ENCODE results near the gene CA11.
"Not testable (repeated sequence)": the region's sequence is repeated elsewhere in the genome, so short reads cannot be mapped to it uniquely, and the experiment has no call there.

Gene CA11

DNA sequence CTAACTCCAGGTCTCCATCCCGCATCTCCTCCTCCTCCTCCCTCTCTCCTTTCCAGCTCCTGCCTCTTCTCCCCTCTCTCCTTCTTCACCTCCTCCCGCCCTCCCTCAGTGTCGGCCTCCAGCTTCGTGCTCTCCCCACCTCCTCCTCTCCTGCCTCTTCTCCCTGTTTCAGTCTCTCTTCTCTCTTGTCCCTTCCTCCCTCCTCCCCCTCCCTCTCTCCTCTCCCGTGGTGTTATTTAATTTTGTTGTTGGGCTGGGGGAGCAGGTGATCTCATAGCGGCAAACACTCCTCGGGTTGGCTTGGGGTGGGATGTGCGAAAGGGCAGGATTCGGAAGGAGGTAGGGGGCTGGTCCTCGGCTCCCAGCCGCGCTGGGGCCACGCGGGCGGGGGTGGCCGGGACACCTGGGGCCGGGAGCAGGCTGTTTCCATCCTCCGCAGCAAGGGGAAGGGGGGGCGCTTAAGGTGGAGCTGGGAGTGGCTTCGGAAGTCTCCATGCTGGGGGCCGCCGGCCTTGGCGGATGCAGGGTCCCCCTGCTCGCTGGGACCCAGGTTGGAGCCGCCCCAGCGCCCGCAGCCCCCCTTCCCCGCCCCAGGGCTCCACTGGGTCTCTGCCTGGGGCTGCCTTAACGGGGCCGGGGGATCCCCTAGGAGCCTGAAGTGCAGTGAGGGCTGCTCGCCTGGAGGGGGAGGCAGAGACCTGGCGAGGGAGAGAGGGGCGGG lies at the start of gene CA11:
Gene CA11, minus strand, starts transcription at position 187 of the 721 bp plus-strand sequence. CDS start 555 bp downstream, outside the sequence.
- peak; percentile 84 for DNase-seq

DNA sequence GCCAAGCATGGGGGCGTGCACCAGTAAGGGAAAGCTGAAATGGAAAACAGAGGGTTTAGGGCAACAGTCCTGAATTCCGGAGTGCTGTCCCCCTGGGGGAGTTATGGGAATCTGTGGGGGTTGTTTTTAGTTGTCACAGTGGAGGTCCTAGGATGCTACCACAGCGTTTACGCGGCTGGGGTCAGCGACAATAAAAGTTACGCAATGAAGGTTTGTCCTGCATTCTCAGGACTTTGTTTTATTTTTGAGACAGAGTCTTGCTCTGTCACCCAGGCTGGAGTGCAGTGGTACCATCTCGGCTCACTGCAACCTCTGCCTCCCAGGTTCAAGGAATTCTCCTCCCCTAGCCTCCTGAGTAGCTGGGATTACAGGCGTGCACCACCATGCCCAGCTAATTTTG lies 47.6 kb upstream of the CA11 start:
- not testable (repeated sequence) for DNase-seq

DNA sequence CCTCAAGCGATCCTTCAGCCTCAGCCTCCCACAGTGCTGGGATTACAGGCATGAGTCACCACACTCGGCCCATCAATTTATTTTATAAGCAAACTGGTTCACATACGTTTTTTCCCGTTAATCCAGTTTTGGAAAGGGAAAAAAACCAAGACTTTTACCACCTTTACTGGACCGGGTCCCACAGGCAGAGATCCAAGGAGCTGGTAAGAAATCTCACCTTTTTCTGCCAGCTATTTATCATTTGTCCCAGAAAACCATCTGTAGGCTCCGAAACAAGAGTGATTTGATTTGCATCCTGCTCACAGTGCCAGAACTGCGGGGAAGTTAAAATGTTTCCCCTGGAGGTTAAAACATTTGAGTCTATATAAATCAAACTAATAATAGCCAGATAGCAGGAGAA lies 43.5 kb upstream of the CA11 start:
- no peak for DNase-seq

DNA sequence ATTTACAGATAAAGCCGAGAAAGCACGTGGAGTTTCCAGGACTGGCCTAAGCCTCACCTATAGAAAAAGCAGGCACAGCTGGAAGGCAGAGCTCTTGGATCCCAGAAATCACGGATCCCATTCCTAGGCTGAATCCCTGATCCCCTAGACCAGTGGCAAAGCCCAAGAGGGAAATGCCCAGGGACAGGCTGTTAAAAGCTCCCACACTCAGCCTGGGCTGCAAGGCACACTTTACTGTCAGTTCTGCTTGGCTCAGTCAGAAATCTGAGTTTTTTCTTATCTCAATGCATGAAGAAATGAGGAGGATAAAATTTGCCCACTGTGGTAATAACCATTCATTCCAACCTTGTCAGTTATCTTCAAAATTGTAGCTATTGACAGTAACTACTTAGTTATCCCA lies 41.8 kb upstream of the CA11 start:
- no peak for DNase-seq

DNA sequence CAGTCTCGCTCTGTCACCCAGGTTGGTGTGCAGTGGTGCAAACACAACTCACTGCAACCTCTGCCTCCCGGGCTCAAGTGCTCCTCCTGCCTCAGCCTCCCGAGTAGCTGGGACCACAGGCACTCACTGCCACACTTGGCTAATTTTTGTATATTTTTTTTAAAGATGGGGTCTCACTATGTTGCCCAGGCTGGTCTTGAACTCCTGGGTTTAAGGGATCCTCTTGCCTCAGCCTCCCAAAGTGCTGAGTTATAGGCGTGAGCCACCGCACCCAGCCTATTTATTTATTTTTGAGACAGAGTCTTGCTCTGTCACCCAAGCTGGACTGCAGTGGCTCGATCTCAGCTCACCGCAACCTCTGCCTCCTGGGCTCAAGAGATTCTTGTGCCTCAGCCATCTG lies 40.6 kb upstream of the CA11 start:
- not testable (repeated sequence) for DNase-seq

DNA sequence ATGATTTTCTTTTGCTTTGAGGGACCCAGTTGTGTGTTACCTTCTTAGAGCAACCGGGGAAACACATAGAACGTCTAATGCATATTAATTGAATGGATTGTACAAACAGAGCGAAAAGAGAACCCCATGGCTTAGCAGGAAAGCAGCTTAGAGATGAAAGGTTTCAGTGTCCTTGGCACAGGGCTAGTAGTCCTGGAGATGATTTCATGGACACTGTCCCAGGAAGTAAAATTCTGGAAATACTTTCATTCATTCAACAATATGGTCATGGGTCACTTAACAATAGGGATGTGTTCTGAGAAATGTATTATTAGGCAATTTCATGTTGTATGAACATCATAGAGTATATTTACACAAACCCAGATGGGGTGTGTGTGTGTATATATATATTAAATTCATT lies 40.1 kb upstream of the CA11 start:
- DNase-seq: peak; percentile 9

DNA sequence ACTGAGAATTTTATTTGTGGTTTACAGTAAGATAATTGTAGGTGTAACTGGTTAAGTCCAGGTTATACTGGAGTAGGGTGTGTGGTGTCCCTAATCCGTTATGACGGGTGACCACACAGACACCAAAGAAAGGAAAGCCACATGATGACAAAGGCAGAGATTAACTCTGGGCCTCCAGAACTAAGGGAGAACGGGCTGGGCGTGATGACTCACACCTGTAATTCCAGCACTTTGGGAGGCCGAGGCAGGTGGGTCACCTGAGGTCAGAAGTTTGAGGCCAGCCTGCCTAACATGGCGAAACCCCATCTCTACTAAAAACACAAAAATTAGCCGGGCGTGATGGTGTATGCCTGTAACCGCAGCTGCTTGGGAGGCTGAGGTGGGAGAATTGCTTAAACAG lies 39.6 kb upstream of the CA11 start:
- no peak for DNase-seq

DNA sequence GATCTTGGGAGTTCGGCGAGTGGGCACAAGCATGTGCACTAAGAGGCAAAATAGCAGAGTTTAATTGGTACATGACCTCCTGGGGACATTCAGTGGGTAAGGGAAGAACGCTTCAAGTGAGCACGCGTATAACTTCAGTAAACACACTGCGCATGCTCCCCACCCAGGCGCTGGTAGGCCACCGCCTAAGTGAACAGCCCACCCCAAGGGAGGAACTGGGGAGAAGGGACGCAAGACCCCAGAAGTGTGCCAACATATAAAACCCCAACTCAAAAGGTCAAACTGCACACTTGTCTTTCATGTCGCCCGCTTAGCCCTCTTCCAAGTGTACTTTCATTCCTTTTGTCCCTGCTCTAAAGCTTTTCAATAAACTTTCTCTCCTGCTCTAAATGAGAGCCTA lies 37.4 kb upstream of the CA11 start:
- DNase-seq: no peak

DNA sequence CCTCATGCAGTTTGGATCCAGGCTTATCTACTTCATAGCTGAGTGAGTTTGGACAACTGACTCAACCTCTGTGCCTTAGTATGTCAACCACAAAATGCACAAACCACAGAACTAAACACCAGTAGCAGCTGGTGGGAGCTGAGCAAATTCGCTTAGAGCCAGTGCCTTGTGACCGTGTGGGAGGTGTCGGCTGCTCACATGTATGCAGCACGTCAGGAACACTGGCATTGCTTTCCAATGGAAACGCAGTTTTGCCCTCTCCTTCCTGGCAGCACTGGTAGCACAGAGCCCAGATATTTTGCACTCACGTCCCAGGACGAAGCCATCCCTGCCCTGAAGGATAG lies 35.1 kb upstream of the CA11 start:
- no peak for DNase-seq

DNA sequence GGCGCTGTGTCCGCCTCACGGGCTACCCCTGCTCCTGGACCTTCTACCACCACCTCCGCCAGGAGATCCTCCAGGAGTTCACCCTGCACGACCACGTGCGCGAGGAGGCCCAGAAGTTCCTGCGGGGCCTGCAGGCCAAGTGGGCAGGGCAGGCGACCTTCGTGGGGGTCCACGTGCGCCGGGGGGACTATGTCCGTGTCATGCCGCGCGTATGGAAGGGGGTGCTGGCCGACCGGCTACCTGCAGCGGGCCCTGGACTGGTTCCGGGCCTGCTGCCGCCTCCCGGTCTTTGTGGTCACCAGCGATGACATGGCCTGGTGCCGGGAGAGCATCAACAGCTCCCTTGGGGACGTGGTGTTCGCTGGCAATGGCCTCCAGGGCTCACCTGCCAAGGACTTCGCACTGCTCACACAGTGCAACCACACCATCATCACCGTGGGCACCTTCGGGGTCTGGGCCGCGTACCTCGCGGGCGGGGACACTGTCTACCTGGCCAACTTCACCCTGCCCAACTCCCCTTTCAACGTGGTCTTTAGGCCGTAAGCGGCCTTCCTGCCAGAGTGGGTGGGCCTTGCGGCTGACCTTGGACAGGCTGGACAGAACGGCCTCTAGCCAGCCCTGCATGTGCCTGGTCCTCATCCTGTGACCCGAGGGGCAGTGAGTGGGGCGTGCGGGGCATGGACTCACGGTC lies 34.6 kb upstream of the CA11 start:
- DNase-seq: no peak

DNA sequence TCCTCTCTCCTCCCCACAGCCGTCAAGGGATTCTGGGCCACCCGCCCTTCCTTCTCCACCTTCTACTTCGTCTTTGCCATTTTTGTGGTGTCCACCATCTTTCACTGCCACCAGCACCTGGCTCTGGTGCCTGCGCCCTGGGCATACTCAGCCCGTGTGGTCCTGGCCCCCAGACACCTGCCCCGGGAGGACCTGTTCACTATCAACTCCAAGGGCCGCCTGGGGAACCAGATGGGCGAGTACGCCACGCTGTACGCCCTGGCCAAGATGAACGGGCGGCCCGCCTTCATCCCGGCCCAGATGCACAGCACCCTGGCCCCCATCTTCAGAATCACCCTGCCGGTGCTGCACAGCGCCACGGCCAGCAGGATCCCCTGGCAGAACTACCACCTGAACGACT lies 34.0 kb upstream of the CA11 start:
- not testable (repeated sequence) for DNase-seq

DNA sequence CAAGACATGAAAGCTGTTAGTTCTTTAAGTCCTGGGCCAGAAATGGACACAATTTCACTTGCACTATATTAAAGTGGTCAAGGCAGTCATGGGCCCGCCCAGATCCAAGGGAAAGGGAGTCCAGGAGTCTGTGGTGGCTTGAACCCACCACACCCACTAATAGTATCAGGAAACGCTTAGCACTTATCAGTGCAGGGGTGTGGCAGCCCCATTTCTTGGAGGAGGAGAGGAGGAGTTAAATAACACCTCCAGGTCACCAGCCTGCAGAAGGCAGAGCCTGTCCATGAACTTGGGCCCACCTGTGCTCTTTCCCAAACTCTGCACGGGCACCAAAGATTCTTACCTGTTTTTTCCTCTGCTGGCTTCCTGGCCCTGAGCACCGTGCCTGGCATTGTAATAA lies 32.2 kb upstream of the CA11 start:
- DNase-seq: no peak

DNA sequence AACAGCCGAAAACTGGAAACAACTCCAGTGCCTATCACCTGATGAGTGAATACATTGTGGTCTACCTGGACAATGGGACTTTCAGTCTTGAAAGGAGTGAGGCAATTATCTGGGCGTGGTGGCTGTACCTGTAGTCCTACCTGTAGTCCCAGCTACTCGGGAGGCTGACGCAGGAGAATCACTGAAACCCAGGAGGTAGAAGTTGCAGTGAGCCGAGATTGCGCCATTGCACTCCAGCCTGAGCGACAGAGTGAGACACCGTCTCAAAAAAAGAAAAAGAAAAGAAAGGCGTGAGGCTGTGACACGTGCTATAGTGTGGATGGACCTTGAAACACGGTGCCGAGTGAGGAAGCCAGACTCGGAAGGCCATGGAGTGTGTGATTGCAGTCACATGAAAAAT lies 30.9 kb upstream of the CA11 start:
- DNase-seq: no peak

DNA sequence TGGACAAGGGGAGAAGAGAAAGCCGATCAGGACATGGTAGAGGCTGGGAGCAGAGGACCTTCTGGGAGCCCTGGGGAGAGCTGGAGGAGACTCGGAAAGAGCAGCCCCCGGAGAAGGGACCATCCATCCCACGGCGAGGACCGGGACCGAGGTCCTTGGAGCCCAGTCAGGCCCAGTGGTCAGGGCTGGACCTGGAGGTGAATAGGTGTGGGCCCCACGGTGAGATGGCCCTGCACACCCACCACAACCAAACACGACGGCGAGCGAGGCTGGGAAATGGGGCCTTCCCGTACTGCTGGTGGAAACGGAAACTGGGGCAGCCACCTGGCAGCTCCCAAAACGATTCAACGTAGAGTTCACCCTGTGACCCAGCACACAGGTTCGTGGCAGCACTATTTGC lies 30.5 kb upstream of the CA11 start:
- no peak for DNase-seq

DNA sequence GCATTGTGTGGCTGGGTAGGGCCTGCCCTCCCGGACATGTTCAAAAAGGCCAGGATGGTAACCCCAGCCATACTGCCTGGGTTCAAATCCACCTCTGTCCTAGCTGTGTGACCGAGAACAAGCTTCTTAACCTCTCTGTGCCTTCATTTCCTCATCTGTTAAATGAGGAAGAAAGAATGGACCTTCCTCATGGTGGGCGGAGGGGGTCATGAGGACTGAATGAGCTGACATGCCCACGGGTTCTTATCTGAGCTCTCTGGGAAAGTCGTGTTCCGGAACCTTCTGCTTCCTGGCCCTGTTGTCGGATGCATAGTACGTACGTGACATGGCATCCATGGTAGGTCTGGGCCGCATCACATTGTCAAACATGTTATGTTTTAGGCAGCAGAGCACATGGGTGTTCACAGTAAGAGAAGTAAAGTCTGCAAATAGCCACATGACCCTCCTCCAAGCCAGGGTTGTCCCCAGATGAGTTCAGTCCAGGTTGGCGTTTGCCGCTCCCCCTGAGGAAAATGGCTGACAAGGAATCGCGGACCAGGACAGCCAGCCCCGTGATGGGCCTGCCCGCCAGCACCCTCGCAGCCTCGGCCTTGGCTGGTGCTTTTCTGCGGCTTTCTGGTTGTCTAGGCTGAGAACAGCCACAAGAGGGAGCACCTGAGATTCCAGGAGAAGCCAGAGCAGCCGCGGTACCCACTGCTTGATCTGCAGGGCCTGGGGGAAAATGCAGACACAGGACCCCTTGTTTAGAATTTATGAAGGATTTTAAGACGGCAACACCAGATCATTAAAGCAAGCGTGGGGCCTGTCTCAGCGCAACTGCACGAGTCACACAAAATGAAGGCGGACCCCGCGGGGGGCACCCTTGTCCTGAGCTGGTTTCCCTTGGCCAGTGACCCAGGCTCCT lies 29.2 kb upstream of the CA11 start:
- DNase-seq: peak; percentile 70

DNA sequence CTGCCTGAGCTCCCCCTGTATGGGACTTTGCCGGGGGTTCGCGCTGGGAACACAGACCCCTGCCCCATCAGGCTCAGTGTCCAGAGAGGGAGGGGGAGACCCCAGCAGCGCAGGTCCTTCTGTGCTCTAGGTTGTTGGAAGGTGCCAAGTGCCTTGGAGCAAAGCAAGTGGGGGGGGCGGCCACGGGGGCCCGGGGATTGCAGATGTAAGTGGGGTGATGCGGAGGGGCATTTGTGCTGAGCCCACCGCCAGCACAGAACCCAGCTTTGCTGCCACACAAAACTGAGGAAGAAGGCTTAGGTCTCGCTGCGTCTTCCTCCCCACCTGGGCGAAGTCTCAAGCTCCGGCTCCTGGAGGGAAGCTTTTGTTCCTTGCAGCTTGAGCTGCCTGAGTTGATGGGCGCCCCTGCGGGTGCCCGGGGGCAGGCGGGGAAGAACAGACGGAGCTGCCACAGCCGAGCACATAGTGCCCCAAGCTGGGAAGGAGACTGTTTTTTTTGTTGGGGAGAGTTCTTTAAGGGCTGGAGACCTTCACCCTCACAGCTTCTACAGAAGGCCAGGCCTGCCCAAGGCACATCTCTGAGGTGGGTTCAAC lies 28.3 kb upstream of the CA11 start:
- DNase-seq: no peak

DNA sequence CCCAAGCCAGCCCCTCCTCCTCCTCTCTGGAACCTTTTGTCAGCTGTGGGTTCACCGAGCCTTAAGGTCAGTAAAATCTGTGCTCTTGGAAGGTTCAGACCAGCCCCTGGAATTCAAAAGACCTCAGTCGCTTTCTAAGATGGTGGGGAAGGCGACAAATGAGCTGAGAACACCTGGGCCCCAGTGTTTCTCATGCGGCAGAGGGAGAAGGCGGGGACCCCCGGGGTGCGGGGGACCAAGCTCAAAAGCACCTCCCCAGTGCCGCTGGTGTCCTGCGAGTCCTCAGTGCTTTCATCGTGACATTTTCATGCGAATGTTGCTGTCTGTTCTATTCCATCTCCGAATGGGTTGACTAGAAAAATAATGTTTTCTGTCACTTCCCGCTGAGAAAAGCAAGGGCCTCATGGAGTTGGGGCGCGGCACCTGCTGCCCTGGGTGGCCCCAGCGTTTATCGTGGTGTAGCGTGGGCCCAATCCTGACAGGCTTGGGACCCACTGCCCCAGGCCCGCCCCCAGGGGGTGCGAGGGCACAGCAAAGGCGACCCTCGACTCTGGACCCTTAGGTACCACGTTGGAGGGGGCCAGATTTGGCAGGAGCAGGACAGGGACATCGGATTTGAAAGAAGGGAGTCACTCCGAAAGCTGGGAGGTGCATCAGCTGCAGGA lies 27.6 kb upstream of the CA11 start:
- DNase-seq: no peak

DNA sequence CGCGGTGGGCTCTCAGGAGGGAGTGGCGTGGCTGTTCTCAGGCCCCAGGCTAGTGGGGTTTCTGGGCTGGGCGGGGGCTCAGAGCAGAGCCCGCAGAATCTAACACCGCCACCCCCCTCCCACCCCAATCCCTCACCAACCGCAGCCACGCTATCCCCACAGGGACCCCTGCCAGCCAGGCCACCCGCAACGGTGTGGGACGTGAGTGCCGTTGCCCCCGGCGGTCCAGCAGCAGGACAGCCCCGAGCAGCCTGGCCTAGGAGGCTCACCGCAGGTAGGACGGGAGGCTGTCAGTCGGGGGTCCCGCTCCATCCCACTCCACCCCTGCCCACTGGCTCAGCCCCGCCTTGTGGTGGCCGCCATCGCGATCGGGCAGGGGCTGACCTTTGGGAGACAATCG lies 27.0 kb upstream of the CA11 start, which contains the start of gene NTN5:
Gene NTN5, minus strand, starts transcription at position 24 of the 400 bp plus-strand sequence. CDS start 2,031 bp downstream, outside the sequence.
- no peak for DNase-seq

DNA sequence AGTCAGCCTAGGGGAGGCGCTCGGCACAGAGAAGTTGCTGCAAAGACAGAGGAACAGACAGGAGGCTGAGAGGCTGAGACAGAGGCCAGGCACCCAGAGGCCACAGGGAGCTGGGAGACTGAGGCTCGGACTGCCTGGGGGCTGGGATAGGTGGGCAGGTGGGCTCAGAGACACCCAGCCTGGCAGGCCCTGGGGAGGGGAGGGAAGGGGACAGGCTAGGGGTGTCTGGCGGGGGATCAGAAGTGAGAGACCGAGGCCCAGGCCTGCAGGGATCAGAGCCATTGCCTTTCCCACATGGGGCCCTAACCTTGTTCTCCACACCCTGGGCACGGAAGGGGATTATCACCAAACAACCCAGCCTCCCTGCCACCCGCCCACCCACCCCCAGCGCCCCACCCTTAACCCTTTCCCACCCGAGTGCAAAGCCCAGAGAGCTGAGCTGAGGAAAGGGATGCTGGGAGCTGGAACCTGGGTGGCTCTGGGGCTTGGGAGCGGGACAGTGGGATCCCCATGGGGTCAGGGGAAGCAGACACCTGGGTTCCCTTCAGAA lies 25.5 kb upstream of the CA11 start:
- DNase-seq: no peak

DNA sequence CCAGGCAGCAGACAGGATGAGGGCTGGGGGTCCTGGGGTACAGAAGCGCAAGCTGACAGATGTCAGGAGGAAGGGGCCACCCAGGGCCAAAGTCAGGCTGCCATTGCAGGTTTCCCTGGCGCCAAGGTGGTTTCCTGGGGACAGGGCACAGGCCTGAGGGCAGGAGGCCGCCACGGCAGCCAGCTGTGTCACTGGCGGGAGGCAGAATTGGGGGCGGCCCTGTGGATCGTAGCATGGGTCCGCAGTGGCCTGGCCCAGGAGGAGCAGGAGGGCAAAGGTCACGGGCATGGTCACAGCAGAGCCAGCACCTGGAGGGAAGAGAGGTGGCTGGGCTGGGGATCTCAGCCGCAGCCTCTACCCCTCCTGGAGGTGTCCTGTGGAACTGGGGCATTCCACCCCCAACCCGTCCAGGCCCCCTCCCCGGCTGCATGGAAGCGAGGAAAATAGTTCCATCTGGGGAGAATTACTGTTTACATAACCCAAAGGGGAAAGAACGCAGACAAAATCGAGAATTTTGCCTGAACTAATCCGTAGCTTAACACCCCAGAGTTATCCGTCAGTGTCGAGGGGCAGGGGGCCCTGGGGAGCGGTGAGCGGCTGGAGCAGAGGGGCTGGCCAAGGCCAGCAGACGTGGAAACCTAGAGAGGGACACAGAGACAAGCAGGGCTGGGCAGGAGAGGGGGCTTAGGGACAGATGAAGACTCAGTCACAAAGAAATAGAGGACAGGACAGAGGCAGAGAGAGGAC lies 24.9 kb upstream of the CA11 start:
- DNase-seq: no peak

DNA sequence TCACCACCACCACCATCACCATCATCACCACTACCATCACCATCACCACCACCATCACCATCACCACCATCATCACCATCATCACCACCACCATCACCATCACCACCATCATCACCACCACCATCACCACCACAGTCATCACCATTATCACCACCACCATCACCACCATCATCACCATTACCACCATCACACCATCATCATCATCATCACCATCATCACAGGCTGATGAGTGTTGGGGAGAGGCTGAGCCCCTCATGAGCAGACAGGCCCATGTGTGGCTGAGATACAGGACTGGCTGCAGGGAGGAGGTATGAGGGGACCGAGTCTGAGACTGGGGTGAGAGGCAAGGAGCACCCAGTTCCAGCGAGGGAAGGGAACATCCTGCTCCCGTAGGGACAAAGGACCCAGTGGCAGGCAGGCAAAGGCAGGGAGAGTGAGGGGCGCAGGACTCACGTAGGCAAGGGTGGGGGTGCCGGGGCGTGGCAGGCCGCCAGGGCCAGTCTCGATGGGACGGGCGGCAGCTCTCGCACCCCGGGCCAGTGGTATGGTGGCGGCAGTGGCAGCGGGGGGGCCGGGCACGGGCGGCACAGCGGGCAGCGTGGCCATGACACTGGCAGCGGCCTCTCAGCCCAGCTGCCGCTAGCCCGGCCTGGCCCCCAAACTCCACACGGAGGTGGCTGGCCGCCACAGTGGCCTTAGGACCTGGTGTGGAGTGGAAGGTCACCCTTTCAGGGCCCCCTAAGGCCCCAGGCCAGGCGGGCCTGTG lies 24.1 kb upstream of the CA11 start:
- no peak for DNase-seq

Data from NCI-H345 (cell line).